D721Med (cell line): ENCODE results near the gene PPP1R26.
"Not testable (repeated sequence)": the region's sequence is repeated elsewhere in the genome, so short reads cannot be mapped to it uniquely, and the experiment has no call there.

ENCODE experiments used
- DNase-seq: peaks from one replicate; pipeline ENCODE4 v3.0.0; 2011; ENCODE audit warnings: low spot score; ENCODE audit not compliant: insufficient read length
- FAIRE-seq: peaks from 2 replicates; lab custom pipeline; 2011; peaks lifted over from hg19 to GRCh38; lab: Jason Lieb, UNC
- CTCF ChIP-seq: IDR thresholded peaks from 2 replicates; pipeline ENCODE4 v1.5.1; 2012; ENCODE audit warnings: mild to moderate bottlenecking, control low read depth; ENCODE audit not compliant: insufficient read depth; ENCODE audit errors: missing control alignments

The PPP1R26 gene

GRCh38 chr9:135509458-135509857, 29.9 kb downstream of the PPP1R26 start:
- no peak for TF ChIP-seq CTCF
- no peak for DNase-seq
- no peak for FAIRE-seq

- no peak for DNase-seq
- no peak for TF ChIP-seq CTCF
- no peak for FAIRE-seq
These were observed 32.6 kb downstream of the PPP1R26 start for GRCh38 chr9:135512241-135512603.

- FAIRE-seq (no peak), DNase-seq (no peak)
- TF ChIP-seq CTCF = no peak
These were observed 33.3 kb downstream of the PPP1R26 start for GRCh38 chr9:135512904-135513303.

- no peak for TF ChIP-seq CTCF
- no peak for DNase-seq
- FAIRE-seq = no peak
These were observed 33.8 kb downstream of the PPP1R26 start for GRCh38 chr9:135513351-135513846.

GRCh38 chr9:135513906-135514305, 34.3 kb downstream of the PPP1R26 start:
- DNase-seq, FAIRE-seq: not testable (repeated sequence)

- DNase-seq = no peak
- no peak for FAIRE-seq
- no peak for TF ChIP-seq CTCF
These were observed 34.9 kb downstream of the PPP1R26 start for GRCh38 chr9:135514342-135515082.

GRCh38 chr9:135515083-135515951, 35.7 kb downstream of the PPP1R26 start:
- no peak for TF ChIP-seq CTCF
- DNase-seq = no peak
- no peak for FAIRE-seq
